ENCODE results near the gene ARID3A.
"Not testable (repeated sequence)": the region's sequence is repeated elsewhere in the genome, so short reads cannot be mapped to it uniquely, and the experiment has no call there.

ARID3A gene

GRCh38 chr19:948842-949496, 23.1 kb downstream of the ARID3A start:
- no peak for DNase-seq

DNA sequence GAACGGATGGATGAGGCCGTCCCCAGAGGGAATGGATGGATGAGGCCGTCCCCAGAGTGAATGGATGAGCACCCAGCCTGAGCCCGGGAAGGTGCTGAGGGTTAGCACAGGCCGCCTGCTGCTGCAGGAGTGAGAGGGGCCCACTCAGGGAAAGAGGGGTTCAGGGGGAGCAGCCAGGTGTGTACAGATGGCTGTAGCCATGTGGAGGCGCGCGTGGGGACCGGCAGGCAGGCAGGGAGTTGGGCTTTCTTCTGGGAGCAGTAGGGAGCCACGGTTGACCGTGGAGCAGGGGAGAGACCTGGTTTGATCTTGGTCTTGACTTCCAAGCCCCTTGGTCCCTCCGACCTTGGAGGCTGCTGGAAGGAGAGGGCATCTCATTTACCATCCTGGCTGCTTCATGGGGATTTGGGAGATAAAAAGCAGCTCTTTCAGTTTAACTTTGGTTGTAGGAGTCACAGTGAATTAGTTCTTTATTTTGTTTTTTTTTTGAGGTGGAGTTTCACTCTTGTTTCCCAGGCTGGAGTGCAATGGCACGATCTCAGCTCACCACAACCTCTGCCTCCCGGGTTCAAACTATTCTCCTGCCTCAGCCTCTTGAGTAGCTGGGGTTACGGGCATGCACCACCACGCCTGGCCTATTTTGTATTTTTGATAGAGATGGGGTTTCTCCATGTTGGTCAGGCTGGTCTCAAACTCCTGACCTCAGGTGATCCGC, 24.7 kb downstream of the ARID3A start:
- DNase-seq = no peak

DNA sequence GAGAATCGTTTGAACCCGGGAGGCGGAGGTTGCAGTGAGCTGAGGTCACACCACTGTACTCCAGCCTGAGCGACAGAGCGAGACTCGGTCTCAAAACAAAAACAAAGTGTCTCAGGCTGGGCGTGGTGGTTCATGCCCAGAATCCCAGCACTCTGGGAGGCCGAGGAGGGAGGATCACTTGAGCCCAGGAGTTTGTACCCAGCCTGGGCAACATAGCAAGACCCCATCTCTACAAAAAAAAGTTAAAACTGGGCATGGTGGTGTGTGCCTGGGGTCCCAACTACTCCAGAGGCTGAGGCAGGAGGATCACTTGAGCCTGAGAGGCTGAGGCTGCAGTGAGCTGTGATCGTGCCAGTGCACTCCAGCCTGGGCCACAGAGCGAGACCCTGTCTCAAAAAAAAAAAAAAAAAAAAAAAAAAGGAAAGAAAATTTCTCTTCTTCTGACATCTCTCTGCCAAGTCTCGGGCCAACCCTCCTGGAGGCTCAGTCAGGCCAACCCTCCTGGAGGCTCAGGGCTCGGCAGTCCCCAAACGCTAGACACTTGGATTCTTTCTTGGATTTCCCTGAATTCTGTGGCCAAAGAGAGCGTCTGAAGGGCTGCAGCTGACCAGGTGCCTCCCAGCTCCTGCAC, 26.3 kb downstream of the ARID3A start:
- no peak for DNase-seq

GRCh38 chr19:952680-953444, 27.0 kb downstream of the ARID3A start:
- no peak for DNase-seq

- no peak for DNase-seq
Measured at GRCh38 chr19:953445-954271, 27.8 kb downstream of the ARID3A start.

GRCh38 chr19:954272-954671, 28.4 kb downstream of the ARID3A start:
- DNase-seq = no peak

DNA sequence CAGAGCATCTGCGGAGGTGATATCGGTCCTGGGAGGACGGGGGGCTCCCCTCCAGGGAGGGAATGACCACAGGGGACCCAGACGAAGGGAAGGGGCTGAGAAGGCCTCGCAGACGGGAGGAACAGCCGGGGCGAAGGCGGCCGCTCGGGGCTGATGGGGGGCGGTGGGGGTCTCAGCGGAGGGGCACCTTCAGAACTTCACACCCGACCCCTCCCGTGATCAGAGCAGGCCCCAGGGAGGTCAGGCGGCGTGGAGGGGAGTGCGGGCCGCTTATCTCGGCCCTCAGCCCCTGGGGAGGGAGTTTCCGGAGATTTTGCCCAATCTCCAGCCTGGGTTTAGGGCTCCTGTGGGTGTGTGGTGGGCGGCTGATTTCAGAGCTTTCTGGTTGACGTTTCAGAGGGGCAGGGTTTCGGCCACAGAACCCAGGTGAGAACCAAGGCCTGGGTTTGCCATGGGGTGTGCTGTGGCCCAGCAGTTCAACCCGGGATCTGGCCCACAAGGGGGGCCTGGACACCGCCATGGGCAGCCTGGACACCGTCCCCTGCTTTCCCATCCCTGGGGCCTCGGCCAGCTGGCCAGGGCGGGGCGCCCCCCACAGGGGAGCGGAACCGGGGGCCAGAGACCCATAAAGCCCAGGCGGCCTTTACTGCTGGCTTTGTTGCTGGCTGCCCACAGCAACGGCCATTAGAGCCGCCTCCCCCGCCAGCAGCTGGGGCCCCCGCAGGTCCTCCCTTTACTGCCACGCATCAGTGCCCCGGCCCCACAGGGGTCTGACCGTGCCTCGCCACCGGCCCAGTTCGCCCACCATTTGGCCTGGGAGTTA, 29.0 kb downstream of the ARID3A start:
- no peak for DNase-seq

DNA sequence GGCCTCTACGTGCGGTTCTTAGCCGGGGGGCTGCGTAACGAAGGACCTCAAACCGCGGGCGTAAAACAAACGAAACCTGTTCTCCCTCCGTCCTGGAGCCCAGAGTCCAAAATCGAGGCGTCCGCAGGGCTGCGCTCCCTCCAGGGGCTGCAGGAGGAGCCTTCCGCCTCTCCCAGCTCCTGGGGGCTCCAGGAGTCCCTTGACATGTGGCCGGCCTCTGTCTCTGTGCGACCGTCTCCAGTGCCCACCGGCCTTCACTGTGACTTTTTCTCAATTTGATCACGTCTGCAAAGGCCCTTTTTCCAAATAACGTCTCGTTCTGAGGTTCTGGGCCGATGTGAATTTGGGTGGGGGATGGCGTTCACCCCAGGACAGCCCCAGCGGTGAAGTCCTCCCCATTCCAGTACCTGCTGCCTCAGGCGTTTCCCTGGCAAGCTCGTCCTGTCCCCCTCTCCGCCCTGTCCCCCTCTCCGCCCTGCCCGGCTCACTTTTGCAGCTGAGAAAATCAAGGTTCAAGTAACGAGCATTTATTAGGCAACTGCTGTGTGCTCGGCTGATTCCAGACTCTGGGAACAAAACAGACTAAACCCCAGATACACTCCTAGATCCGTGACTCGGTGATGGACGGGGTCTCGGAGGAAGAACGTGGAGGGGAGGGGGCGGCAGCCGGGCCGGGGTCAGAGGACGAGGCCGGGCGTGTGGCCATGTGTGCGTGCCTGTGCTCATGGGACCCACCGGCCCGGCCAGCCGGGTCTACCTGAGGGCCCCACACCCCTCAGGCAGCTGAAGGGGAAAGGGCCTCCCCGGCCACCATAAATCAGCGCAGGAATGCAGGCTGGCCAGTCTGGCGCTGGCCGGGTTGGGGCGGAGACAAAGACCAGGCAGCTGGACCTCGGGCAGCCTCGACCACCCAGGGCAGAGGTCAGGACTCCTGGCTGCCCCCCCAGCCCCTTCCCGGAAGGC, 30.2 kb downstream of the ARID3A start:
- DNase-seq = no peak

GRCh38 chr19:956766-957440, 31.1 kb downstream of the ARID3A start:
- DNase-seq = no peak

- DNase-seq = not testable (repeated sequence)
Measured at GRCh38 chr19:957578-957977, 31.7 kb downstream of the ARID3A start.

- DNase-seq = no peak
Measured at GRCh38 chr19:958967-959855, 33.4 kb downstream of the ARID3A start.

GRCh38 chr19:960020-960419, 34.2 kb downstream of the ARID3A start:
- DNase-seq = no peak

- no peak for DNase-seq
Measured at GRCh38 chr19:960601-960938, 34.7 kb downstream of the ARID3A start.

DNA sequence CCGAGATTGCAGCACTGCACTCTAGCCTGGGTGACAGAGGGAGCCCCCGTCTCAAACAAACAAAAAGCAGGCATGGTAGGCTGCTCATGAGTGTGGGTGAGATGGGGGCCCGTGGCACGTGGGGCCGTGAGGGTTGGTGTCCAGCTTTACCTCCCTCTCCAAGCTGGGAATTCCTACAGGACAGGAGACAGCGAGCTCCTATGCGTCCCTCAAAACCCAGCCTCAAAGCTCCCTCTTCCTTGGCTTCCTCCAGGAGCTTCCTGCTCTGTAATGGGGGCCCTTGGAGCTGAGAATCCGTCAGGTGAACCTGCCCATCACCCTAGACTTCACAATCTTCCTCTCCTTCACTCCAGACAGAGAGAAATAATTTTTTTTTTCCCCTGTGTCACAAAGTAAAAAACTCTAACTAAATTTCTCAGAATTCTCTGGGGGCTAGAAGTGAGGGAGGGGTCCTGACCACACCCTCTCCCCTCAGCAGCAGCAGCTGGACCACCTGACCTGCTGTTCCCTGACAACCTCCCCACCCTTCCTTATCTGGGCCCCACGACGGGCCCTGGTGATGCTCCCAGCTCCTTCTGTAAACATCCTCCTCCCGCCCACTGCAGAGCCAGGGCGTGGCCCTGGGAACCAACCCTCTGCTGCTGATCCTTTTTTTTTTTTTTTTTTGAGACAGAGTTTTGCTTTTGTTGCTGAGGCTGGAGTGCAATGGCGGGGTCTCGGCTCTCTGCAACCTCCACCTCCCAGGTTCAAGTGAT, 36.2 kb downstream of the ARID3A start:
- no peak for DNase-seq

DNA sequence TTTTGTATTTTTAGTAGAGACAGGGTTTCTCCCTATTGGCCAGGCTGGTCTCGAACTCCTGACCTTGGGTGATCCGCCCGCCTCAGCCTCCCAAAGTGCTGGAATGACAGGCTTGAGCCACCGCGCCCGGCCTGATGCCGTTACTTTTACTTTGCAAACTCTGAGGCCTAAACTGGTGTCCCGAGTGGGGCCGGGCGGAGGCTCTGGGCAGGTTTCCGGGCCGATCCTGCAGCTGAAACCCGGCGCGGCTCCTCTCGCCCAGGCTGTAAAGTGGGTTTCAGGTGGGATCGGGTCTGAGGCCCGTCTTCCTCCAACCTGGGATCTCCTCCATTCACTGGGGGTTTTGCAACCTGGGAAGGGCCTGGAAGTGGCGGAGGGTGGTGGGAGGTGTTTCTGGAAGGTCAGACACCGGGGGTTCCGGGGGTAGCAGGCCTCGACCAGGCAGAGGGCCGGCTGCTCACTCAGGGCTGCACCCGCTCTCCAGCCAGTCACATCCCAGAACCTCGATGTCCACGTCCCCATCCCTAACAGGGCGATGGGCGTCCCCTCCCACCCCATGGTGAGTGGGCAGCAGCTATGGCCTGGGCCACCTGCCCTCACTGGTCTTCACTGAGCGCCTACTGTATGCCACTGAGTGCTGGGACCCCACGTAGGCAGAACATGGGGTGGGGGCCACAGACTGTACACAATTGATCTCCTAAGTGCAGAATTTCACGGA, 37.0 kb downstream of the ARID3A start:
- no peak for DNase-seq

GRCh38 chr19:963486-963951, 37.7 kb downstream of the ARID3A start:
- DNase-seq = no peak

GRCh38 chr19:964116-964520, 38.3 kb downstream of the ARID3A start:
- no peak for DNase-seq
